ENCODE measurements around the gene NEDD9.

NEDD9 gene, protein sequence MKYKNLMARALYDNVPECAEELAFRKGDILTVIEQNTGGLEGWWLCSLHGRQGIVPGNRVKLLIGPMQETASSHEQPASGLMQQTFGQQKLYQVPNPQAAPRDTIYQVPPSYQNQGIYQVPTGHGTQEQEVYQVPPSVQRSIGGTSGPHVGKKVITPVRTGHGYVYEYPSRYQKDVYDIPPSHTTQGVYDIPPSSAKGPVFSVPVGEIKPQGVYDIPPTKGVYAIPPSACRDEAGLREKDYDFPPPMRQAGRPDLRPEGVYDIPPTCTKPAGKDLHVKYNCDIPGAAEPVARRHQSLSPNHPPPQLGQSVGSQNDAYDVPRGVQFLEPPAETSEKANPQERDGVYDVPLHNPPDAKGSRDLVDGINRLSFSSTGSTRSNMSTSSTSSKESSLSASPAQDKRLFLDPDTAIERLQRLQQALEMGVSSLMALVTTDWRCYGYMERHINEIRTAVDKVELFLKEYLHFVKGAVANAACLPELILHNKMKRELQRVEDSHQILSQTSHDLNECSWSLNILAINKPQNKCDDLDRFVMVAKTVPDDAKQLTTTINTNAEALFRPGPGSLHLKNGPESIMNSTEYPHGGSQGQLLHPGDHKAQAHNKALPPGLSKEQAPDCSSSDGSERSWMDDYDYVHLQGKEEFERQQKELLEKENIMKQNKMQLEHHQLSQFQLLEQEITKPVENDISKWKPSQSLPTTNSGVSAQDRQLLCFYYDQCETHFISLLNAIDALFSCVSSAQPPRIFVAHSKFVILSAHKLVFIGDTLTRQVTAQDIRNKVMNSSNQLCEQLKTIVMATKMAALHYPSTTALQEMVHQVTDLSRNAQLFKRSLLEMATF

DNA sequence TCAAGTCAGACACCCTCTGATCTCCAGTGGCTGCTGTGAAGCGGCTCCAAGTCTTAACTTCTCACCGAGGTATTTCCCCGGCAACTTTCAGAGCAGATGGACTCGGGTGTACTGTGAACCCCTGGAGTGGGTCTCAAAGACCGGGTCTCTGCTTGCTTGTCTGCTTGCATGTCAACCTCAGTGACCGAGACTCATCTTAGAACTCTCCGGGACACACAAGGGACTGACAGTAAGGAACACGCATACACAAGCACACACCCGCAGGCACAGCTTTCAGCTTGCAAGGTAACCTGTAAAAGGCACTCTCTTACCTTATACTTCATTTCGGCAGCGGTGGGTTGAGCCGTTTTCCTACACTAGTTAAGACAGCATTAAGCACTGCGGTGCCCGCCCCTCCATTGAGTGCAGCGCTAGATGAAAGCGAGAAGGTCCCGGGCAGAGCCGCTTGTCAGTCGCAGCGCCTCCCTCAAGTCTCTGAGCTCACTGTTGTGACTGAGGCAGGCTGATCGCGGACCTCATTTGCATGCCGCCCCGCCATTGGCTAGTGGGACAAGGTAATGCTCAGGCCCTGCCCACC is at the start of gene NEDD9:
NEDD9 (minus strand) TSS at position 476 of the 577 bp plus-strand sequence; CDS start at position 323, 153 bp downstream.
- peak; percentile 88 to 94 for DNase-seq (ENCODE audit: extremely low read depth in 1 of 2, low read depth in 1 of 2)

DNA sequence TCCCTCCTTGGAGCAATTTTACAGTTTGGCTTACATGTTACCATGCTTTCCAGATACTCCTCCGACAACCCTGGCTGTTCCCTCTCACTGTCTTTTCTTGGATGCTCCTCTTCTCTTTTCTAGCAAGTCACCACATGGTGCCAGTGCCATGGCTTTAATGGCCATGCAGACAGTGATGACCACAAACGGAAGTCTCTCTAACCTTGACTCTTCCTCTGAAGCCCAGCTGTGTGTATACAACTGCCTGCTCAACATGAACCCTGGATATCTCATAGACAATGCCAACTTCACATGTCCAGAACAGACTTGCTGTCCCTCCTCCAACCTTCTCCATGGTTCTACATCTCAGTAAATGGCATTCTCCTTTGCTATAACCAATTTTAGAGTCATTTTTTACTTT is 49.8 kb upstream of the NEDD9 start:
- DNase-seq (ENCODE audit: extremely low read depth in 1 of 2, low read depth in 1 of 2), result no peak

DNA sequence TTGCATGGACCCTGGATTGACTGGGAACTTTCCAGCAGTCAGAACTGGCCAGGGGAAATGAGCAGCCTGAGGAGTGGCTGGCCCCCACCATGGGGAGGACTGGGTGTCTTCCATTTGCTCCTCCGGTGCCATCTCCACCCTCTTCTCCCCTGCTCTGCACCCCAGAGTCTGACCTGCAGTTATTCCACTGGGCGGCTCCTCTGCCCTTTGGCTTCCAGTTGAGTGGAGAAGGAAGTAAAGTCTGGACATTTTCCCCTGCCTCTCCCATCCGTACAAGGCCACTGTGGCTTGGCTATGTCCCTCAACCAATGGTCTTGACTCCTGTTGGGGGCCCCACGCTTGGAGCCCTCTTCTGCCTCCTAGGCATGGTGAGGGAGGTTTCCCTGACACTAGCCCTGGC is 47.9 kb upstream of the NEDD9 start:
- DNase-seq (ENCODE audit: extremely low read depth in 1 of 2, low read depth in 1 of 2), result no peak

DNA sequence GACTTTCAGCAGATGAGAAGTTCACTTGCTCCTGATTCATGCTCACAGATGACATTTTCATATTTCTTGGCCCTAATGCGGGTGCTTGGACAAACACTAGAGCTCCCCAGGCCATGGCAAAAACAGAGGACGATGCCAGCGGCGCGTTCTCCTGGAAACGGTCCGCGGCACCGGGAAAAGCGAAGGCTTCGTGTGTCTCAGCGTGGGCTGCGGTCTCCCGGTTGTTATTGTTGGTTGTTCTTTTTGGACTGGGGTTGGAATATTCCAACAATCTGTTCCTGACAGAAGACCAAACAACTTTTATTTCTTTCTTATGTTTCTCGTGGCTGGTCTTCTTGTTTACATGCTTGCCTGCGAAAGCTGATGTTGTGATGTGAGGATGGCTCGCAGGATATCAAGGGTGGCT is 46.8 kb upstream of the NEDD9 start:
- no peak for DNase-seq (ENCODE audit: extremely low read depth in 1 of 2, low read depth in 1 of 2)

DNA sequence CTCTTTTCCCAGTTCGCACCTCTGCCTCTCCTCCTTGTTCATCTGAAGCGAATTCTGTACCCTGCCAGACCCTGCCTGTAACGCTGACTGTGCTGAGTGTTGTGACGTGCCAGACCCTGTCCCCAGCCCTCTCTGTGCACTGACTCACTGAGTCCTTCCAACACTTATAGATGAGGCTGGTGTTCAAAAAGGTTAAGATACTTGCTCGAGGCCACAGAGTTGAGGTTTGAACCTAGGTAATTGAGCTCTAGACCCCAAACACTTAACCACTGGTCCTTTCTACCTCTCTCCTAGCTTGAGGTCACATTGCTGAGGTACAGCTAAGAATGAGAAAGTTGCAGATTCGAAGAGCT is 45.7 kb upstream of the NEDD9 start:
- DNase-seq (ENCODE audit: extremely low read depth in 1 of 2, low read depth in 1 of 2), result no peak

DNA sequence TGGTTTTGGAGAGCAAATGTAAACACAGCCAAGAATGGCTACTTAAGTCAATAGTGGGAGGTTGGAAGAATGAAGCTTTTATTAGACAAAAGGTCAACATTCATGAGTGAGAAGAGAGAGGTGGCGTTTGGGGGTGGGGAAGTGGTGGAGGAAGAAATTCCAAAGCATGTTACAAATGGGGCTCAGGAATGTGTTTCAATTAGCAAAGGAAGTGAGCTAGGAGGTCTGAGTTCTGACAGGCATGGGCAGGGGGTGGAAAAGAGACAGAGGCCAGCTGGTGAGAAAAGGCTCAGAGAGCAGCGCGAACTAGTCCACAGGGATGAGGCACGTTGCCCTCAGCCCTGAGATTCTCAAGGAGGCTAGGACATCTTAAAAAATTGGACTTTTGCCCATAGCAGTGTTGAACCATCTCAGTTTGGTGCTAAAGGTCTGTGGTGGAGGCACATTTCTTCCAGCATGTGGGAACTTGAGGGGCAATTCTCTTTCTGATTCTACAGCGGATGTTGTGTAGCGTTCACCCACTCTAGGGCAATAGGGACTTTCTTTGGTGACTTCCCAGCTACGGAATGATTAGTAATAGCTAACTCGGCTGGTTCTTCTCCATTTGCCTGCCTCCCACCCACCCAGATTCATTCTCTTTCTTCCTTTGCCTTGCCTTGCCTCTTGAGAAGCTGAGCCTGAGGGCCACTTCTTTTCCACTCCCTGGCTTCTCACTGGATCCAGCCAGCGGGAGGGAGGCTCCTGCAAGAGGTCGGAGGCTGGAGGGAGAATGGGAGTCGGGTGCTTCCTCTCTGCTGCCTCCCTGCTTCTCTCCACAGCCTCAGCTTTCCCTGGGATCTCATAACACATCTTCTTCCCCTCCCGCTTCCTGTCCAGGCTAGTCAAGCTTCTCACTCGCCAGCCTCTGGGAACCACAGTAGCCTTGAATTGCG is 45.1 kb upstream of the NEDD9 start:
- DNase-seq (ENCODE audit: extremely low read depth in 1 of 2, low read depth in 1 of 2), result no peak

DNA sequence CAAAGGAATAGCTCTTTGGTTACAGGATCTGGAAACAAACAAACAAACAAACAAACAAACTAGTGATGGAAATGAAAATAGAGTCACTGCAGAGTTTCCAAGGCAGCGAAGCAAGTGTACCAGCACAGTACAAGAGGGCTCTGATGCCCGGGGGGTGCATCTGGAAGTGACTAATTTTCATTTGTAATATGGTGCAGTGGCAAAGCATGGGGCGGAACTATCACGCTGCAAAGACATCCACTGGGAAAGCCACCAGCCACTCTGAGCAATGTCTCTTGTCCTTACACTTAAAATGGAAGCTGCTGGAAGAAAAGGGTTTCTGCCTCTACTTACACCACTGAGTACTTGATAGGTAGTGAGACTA is 44.4 kb upstream of the NEDD9 start:
- DNase-seq (ENCODE audit: extremely low read depth in 1 of 2, low read depth in 1 of 2), result no peak

DNA sequence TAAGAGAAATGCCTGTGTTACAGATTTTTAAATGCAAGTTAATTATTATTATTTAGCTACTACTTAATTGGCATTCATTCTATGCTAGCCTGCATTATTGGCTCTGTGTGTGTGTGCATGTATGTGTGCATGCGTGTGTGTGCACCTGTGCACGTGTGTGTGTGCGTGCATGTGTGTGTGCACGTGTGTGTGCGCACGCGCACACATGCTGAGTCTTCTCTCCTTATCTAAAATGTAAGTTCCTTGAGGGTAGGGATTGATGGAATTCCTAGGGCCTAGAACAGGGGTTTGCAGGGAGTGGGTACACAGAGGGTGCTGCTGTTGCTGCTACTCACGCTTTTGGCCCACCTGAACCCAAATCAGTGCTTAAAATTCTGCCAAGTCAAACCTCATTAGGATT is 43.8 kb upstream of the NEDD9 start:
- no peak for DNase-seq (ENCODE audit: extremely low read depth in 1 of 2, low read depth in 1 of 2)

DNA sequence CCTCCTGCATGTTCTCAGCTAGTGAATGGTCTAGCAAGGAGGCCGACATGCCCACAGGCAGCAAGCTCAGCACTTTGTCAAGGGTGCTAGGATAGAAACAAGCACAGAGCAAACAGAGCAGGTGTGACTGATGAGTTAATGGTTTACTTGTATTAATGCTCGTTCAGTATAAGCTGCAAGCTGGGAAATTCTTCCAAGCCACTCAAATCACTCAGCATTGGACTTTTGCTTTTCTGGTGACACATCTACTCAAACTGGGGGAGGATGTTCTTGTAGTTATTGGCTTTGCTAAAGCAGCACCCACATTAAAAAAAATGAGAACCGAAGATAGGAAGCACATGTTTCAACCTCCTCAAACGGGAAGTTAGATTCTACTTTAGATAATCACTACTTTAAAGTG is 43.1 kb upstream of the NEDD9 start:
- no peak for DNase-seq (ENCODE audit: extremely low read depth in 1 of 2, low read depth in 1 of 2)

DNA sequence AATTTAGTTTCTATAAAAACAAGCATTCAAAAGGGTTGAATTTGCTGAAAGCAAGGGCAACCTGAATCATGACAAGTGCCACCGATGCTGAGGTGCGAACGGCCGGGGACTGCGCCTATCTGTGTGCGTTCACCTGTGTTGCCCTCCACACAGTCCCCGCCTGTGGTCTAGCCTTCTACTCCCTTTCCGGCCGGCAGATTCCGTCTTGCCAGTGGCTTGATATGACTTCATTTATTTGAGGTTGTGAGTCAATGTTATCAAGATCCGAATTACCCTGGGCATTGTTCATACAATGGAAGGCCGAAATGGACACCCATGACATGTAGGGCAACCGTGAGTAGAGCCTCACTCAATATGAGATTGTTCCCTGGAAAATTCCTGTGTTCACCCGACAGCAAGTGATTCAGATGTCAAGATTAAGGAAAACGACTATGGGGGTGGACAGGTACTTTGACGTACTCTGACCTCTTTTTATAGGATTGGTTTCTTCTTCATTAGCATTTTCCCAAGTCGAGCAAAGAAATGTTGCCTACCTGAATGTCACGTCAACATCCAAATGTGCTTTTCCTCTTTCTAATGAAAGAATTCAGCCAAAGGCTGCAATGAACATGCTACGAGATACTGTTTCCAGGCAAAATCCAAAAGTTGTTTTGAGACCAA is 41.1 kb upstream of the NEDD9 start:
- DNase-seq (ENCODE audit: extremely low read depth in 1 of 2, low read depth in 1 of 2), result no peak

DNA sequence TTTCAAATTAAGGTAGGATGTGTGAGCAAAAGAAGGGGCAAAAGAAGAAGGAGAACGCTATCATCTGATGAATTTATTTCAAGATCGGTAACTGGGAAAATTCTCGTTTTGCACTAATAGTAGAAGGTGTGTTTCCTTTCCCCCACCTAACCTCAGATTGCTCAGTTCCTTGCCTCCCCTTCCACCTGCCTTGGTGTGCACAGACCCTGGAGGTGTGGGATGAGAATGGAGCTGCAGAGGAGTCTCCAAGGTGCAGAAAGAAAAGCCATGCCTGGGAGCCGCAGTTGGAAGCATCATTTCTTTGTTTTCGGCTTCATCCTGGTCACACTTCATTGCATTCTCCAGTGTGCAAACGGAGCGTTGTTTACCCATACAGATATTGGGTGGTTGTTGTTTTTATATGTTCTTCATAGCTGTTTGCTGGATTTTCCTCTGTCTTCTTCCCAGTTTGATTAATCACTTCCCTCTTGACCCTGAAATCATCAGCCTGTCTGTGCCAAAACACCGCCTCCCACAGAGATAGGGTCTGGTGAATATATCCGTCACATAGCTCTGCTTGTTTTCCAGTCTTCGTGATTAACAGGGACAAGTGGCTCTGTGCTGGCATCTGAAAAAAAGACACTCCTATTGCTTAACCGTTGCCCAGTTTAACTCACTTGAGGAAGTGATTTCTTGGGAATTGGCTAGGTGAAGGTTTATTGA is 40.2 kb upstream of the NEDD9 start:
- DNase-seq (ENCODE audit: extremely low read depth in 1 of 2, low read depth in 1 of 2), result no peak

DNA sequence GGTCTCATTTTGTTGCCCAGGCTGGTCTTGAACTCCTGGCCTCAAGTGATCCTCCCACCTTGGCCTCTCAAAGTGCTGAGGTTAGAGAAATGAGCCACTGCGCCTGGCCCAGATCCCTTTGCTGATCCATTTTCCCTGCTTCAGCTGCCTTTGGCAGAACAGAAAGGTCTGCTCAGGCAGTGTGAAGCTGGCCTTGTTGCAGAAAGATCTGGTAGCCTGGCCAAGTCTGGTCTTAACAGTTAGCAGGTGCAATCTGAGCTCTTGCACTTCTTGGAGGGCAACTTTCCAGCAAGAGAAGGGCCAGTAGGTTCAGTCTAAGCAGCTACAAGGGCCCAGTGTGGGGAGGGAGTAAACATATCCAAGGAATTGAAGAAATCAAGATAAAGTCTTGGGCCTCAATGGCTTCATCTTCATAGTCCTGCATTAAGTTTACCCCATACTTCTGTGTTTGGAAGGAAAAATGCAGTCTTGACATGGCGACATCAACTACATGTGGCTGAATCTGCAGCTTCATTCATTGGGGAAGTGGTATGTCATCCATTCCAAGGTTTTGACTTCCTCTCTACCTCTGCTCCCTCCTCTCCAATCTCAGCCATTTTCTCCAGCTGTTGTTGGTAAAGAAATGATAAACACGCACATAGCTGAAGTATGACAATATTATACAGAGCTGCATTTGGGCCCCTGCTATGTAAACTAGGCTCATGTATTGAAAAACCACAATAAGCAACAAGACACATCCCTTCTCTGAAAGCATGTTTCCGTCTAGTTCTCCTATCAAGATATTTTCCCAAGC is 39.0 kb upstream of the NEDD9 start:
- DNase-seq (ENCODE audit: extremely low read depth in 1 of 2, low read depth in 1 of 2), result no peak

DNA sequence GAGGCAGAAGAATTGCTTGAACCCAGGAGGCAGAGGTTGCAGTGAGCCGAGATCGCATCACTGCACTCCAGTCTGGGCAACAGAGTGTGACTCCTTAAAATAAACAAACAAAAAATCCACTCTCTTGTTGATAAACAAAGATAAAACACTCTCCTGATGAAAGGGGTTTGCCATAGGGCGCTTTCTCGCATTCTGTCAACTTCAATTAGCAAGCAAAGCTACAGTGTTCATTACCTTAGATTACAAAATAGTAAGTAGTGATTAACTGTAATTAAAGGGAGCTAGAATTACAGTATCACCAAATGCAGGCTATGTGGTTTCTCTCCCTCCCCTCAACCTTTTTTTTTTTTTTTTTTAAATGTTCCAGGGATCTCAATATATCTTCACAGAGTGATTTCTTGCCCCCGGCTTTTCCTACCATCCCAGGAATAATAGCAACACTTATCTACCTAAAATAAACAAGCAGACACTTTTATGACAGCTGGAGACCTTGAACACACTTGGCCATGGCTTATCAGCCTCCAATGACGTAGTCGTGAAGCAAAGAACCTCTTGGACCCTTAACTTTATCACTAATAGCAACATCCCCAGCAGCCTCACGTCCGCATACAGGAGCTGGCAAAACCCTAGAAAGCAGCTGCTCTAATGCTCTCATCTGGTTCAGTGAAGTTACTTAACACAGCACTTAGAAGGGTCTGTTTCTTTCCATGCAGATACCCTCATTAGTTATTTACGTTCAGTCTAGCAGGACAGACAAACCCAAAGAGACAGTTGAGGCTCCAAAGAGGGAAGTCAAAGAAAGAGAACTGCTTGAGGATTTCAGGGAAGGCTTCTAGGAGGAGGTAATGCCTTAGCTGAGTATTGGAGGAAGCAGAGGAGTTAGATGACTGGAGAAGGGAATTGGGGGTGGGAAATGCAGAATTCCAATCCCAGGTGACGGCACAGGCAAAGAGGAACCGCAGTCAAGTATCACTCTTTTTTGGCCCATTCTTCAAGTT is 37.9 kb upstream of the NEDD9 start:
- no peak for DNase-seq (ENCODE audit: extremely low read depth in 1 of 2, low read depth in 1 of 2)

DNA sequence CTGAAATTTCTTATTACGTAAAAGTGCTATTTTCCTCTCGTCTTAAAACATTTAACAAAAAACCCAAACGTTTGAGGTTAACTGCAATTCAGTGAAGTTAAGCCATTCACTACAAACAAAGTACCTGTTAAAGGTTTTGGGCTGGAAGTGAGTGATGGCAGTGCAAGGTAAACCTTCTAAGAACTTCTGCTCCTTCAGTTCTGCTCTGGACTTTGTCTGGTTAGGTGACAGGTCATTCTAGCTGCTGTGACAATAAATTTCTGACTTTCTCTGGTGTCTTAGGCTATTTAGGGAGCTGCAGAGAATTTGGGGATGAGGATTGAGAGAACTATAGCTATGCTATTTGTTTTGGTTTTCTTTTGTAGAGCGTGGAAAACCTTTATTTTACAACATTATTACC is 36.5 kb upstream of the NEDD9 start:
- no peak for DNase-seq (ENCODE audit: extremely low read depth in 1 of 2, low read depth in 1 of 2)

DNA sequence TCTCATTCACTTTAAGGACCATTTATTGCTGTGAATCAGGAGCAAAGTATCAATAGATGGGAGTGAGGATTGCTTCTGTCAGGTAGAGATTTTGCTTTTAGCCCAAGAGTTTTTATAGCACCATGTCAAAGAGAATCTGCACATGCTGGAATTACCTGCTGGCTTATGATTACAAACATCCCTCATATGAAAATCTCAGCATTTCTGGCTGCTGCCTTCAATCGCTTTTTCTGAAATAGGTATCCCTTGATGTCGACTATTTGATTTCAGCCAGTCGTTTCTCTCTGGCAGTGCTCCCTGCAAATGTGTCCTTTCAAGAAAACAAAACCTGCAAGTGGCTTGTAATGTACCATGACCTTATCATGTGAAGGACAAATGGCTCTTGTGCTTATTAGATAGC is 34.5 kb upstream of the NEDD9 start:
- no peak for DNase-seq (ENCODE audit: extremely low read depth in 1 of 2, low read depth in 1 of 2)

DNA sequence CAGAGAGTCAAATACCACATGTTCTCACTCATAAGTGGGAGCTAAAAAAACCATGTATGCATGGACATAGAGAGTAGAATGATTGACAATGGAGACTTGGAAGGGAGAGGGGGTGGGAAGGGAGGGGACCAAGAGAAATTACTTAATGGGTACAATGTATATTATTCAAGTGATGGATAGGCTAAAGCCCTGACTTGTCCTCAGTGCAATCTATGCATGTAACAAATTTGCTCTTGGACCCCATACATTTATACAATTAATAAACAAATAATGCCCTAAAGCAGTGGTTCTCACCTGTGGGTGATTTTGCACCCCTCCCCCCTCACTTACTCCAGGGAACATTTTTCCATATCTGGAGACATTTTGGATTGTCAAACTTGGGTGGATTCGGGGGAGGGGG is 33.5 kb upstream of the NEDD9 start:
- no peak for DNase-seq (ENCODE audit: extremely low read depth in 1 of 2, low read depth in 1 of 2)

DNA sequence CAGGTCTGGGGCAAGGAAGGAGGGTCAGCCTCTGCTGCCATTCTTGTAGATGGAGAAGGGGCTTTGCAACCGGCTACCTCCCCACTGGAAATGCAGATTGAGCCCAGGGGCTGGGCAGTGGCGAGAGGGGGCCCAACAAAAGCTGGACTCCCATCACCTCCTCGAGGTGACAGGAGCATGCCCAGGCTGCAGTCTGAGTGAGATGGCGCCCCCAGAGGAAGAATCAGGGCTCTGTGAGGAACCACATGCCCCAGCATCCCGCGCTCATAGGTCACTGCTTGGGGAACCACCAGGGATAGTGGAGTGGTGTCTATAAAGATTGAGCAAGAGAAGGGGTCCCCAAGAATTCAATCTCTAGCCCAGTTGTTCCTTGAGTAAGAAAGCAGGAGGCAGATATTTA is 31.6 kb upstream of the NEDD9 start:
- no peak for DNase-seq (ENCODE audit: extremely low read depth in 1 of 2, low read depth in 1 of 2)

DNA sequence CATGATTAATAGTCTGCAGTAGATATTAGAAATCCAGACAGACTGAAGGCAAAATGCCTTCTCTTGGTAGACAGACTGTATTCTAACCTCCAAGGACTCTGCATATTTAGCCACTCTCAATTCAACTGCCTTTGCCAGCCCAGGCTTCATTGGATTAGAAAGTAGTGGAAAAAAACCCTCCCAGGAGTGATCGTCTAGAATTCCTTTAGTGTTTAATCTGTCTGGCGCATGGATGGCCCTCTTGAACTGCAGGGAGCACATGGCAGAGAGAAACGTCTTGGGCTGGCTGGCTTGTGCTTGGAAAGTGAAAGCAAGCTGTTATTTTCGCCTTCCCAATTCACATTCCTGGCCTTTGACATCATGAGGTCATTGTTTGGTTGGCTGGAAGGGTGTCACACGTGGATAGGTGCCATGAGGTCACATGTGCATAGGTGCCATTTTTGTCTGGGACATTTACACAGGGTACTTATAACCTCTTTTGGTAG is 30.9 kb upstream of the NEDD9 start:
- no peak for DNase-seq (ENCODE audit: extremely low read depth in 1 of 2, low read depth in 1 of 2)

Data from stimulated activated CD8-positive, alpha-beta memory T cell treated with anti-CD3 and anti-CD28 coated beads, Interleukin-7, amount 100 ng/mL, for 48 hours (primary cell).